HG02840 (cell line): Measurements from ENCODE around the gene KRTAP4-16.
"Not testable (repeated sequence)": the region's sequence is repeated elsewhere in the genome, so short reads cannot be mapped to it uniquely, and the experiment has no call there.

Source experiments
- ATAC-seq: cut with Tn5 transposase; IDR thresholded peaks from one replicate; pipeline ENCODE4 v1.9.1; 2021; ENCODE audit warnings: mild to moderate bottlenecking, moderate library complexity, moderate number of reproducible peaks; ENCODE audit not compliant: unreplicated experiment, low FRiP score

Gene KRTAP4-16

DNA sequence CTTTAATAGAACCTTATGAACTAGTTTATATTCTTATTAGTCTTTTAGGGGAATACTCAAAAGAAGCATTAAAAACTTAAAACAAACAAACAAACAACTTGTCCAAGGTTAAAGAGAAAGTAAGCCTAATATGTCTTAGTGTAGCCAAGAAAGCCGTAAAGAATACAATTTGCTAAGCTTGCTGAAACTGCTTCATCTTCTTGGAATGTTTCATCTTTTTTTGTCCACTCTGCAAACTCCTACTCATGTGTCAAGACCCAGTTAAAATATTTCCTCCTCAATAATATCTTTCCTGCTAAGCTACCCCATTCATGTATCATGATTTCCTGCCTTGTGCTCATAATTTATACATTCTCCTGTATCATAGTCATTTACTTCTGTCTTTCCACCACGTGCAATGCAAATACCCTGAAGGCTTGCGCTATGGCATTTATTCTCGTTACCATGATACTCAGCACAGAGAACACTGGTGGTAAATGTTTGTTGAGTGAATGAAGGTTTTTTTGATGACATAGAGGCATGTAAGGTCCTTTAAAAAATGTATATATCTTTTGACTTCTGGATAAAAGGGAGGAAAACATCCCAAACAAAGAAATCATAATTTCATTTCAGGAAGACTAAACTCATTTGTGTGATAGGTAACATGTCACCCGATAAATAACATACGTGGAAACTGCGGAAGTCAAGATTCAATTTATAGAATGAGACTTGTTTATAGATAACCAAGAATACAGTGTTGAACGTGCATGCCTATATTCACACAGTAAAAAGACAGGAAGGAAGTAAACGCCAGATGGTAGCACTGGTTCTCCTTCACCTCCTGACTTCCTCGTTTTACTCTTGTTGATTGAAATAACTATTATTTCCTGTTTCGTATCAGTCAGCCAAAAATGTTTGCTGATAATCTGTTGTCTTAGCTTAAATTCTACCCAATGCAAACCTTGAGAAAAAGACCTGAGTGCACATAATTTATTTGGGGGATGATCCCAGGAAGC is 18.0 kb upstream of the KRTAP4-16 start:
- not testable (repeated sequence) for ATAC-seq

DNA sequence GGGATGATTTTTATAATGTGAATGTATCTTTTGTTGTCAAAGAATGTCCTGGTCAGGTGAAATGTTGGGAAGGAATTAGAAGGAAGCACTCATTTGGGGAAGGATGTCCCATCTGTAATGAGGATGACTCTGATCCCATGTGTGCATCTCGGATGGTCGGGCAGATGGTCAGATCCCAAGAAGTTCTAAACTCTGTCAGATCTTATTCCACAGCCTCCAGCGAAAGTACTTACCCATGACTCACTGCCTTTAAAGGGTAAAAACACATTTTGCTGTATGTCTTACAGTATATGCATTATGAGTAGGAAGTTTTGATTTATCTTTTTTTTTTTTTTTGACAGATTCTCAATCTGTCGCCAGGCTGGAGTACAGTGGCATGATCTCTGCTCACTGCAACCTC is 16.7 kb upstream of the KRTAP4-16 start:
- ATAC-seq, result no peak

DNA sequence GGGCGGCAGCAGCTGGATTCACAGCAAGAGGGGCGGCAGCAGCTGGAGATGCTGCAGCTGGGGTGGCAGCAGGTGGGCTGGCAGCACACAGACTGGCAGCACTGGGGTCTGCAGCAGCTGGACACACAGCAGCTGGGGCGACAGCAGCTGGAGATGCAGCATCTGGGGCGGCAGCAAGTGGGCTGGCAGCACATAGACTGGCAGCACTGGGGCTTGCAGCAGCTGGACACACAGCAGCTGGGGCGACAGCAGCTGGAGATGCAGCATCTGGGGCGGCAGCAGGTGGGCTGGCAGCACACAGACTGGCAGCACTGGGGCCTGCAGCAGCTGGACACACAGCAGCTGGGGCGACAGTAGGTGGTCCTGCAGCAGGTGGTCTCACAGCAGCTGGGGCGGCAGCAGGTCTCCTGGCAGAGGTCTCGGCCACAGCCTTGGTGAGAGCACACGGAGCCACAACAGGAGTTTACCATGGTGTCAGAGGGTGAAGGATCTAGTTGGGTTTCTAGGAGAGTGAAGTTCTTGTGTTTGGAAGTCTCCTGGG is 15.9 kb upstream of the KRTAP4-16 start, which contains the start of gene KRTAP4-11:
Gene KRTAP4-11 (minus strand): TSS at position 528 of the 541 bp plus-strand sequence. CDS start 58 bp downstream, at position 470.
- not testable (repeated sequence) for ATAC-seq

DNA sequence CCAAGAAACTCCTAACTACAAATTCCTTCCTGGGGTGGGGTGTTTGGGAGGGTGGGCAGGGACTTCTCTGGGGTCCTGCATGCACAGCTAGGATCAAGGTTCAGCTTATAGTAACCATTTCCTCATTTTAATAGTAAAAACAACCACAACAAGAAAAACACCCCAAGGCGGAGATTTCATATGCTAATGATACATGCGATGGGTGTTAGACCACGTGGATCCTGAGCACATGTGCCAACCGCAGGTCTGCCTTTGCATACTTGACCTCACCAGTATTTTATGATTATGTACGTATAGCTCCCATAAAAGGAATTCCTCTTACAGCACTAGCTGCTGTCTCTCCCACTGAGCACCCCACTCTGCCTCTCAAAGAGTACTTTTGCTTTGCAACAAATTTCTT is 14.3 kb upstream of the KRTAP4-16 start:
- ATAC-seq, result no peak

DNA sequence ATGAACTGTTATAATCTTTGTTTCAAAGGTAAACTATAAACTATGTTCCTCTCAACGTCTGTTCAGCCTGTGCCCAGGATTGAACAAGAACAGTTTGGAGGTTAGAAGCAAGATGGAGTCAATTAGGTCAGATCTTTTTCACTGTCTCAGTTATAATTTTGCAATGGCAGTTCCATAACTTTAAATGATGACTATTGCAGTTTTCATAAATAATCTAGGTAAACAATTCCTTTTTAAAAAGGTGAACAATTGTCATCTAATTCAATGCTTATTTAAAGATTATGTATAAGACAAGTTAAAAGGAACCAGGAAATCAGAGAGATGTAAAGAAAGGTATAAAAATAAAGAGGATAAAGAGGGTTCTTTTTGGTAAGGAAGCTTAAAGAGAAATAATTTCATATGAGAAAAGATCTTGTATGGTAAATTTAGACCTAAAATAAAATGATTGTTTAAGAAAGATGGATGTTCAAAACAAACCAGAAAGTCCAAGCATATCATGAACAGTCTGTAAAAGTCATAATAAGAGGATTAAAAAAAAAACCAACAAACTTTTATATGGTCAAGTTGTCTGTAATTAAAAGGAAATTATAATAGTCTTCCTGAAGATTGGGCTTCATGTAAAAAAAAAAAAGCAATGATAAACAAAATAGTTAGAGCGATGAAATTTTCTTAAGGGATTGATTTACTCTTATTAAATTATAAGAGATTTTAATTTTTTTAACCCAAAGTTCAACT is 9.3 kb upstream of the KRTAP4-16 start:
- ATAC-seq, result no peak

DNA sequence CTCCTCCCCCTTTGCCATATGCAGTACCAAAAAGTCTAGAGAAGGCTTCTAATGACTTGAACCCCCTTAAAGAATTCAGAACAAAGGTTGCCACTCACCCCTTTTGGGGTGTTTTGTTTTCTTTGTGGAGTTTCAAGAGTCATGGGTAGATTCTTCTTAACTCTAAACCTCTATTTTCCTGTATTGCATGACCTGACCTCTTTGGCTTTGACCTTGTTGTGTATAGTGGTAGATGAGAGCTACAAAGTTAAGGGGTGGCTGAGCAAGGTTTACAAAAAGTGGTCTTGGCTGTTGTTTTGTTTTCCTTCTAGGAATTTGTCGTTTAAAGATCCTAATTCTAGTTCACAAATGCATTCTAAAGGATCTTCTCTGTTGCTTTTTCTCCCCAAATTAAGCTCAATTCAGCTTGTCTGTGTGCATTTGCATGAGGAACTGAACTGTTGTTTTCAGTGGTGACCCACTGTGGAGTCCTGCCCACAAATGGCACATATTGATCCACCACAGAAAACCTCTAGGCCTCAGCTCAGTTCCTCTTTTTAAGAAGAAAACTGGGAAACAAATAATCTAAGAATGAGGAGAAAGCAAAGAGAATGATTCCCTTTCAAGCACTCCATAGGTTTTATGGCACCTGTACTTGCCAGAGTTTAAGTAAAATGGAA is 6.8 kb upstream of the KRTAP4-16 start:
- ATAC-seq, result not testable (repeated sequence)

DNA sequence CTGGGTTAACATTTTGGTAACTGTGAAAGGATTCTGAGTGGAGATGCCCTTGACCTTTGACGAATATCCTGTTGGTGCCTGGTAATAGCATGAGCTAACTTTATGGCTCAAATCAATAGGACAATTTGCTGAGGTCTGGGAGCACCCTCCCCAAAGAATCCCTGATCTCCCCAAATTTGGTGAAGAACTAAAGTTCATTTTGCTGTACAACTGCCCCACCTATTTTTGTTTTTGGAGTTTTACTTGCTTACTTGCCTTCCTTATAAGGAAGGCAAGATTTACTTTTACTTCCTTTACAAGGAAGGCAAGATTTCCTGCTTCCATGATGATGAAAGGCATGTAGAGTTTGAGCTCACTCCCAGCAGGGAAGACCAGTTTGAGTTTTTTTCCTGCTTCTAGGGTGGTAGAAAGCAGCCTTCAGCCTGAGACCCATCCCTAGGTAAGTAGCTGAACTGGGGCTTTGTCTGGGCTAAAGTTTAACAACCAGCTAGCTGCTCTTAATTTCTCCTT is 6.0 kb upstream of the KRTAP4-16 start:
- ATAC-seq, result no peak

DNA sequence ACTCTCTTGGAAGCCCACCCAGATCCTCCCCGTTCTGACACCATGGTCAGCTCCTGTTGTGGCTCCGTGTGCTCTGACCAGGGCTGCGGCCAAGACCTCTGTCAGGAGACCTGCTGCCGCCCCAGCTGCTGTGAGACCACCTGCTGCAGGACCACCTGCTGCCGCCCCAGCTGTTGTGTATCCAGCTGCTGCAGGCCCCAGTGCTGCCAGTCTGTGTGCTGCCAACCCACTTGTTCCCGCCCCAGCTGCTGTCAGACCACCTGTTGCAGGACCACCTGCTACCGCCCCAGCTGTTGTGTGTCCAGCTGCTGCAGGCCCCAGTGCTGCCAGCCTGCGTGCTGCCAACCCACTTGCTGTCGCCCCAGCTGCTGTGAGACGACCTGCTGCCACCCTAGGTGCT is 3.3 kb upstream of the KRTAP4-16 start, which contains the start of gene KRTAP4-9:
Gene KRTAP4-9 (plus strand): TSS at position 43 of the 400 bp plus-strand sequence. CDS start 0 bp downstream, at position 43.
- ATAC-seq, result not testable (repeated sequence)

DNA sequence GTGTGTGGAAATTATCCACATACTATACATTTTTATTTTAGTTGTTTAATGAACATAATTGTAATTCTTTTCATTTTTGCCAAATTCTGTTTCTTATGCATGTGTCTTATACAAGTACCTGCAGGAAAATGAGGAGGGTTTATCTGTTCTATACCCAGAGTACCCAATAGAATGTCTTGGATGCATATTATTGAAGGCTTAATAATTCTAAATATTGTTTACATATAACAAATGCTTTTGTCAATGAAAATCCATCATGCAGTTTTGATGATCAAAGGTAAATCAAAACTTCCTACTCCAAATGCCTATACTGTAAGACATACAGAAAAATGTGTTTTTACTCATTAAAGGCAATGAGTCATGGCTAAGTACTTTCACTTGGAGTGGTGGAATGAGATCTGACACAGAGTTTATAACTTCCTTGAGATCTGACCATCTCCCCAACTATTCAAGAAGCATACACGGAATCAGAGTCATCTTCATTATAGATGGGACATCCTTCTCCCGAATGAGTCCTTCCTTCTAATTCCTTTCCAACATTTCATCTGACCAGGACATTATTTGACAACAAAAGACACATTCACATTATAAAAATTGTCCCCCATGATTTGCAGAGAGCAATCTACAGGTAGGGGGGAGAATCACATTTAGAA is 2.5 kb upstream of the KRTAP4-16 start:
- ATAC-seq, result not testable (repeated sequence)

DNA sequence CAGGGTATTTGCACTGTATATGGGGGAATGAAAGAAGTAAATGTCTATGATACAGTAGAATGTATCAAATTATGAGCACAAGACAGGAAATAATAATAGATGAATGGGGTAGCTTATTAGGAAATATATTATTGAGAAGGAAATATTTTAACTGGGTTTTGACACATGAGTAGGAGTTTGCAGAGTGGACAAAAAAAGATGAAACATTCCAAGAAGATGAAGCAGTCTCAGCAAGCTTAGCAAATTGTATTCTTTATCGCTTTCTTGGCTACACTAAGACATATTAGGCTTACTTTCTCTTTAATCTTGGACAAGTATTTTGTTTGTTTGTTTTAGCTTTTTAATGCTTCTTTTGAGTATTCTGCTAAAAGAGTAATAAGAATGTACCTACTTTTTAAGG is 1.9 kb upstream of the KRTAP4-16 start:
- ATAC-seq, result no peak

DNA sequence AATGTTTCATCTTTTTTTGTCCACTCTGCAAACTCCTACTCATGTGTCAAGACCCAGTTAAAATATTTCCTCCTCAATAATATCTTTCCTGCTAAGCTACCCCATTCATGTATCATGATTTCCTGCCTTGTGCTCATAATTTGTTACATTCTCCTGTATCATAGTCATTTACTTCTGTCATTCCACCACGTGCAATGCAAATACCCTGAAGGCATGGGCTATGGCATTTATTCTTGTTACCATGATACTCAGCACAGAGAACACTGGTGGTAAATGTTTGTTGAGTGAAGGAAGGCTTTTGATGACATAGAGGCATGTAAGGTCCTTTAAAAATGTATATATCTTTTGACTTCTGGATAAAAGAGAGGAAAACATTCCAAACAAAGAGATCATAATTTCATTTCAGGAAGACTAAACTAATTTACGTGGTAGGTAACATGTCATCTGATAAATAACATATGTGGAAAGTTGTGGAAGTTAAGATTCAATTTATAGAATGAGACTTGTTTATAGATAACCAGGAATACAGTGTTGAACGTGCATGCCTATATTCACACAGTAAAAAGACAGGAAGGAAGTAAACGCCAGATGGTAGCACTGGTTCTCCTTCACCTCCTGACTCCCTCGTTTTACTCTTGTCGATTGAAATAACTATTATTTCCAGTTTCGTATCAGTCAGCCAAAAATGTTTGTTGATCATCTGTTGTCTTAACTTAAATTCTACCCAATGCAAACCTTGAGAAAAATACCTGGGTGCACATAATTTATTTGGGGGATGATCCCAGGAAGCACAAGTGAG is 2.1 kb downstream of the KRTAP4-16 start:
- ATAC-seq, result not testable (repeated sequence)

DNA sequence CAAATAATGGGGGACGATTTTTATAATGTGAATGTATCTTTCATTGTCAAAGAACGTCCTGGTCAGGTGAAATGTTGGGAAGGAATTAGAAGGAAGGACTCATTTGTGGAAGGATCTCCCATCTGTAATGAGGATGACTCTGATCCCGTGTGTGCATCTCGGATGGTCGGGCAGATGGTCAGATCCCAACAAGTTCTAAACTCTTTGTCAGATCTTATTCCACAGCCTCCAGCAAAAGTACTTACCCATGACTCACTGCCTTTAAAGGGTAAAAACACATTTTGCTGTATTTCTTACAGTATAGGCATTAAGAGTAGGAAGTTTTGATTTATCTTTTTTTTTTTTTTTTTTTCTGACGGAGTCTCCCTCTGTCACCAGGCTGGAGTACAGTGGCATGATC is 3.5 kb downstream of the KRTAP4-16 start:
- no peak for ATAC-seq

DNA sequence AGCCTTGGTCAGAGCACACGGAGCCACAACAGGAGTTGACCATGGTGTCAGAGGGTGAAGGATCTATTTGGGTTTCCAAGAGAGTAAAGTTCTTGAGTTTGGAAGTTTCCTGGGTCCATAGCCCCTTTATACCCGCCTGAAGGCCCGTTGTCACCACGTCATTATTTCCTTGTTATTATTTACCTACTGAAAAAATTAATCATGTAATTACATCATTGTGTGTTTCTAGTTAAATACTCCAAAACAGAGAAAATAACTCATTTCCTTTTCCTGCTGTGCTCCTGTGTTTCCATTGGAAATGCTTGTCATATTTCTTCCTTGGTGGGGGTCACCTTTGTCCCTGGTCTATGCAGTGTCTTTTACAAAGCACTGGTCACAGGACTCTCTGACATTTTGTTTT is 4.0 kb downstream of the KRTAP4-16 start, which contains the start of gene KRTAP4-8:
Gene KRTAP4-8 (minus strand): TSS at position 101 of the 400 bp plus-strand sequence. CDS start 58 bp downstream, at position 43.
- no peak for ATAC-seq

DNA sequence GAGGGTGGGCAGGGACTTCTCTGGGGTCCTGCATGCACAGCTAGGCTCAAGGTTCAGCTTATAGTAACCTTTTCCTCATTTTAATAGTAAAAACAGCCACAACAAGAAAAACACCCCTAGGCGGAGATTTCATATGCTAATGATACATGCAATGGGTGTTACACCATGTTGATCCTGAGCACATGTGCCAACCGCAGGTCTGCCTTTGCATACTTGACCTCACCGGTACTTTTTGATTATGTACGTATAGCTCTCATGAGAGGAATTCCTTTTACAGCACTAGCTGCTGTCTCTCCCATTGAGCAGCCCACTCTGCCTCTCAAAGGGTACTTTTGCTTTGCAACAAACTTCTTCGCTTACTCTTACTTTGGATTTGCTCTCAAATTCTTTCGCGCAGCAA is 6.0 kb downstream of the KRTAP4-16 start:
- ATAC-seq, result no peak

DNA sequence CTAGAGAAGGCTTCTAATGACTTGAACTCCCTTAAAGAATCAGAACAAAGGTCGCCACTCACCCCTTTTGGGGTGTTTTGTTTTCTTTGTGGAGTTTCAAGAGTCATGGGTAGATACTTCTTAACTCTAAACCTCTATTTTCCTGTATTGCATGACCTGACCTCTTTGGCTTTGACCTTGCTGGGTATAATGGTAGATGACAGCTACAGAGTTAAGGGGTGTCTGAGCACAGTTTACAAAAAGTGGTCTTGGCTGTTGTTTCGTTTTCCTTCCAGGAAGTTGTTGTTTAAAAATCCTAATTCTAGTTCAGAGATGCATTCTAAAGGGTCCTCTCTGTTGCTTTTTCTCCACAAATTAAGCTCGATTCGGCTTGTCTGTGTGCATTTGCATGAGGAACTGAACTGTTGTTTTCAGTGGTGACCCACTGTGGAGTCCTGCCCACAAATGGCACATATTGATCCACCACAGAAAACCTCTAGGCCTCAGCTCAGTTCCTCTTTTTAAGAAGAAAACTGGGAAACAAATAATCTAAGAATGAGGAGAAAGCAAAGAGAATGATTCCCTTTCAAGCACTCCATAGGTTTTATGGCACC is 13.2 kb downstream of the KRTAP4-16 start:
- not testable (repeated sequence) for ATAC-seq

DNA sequence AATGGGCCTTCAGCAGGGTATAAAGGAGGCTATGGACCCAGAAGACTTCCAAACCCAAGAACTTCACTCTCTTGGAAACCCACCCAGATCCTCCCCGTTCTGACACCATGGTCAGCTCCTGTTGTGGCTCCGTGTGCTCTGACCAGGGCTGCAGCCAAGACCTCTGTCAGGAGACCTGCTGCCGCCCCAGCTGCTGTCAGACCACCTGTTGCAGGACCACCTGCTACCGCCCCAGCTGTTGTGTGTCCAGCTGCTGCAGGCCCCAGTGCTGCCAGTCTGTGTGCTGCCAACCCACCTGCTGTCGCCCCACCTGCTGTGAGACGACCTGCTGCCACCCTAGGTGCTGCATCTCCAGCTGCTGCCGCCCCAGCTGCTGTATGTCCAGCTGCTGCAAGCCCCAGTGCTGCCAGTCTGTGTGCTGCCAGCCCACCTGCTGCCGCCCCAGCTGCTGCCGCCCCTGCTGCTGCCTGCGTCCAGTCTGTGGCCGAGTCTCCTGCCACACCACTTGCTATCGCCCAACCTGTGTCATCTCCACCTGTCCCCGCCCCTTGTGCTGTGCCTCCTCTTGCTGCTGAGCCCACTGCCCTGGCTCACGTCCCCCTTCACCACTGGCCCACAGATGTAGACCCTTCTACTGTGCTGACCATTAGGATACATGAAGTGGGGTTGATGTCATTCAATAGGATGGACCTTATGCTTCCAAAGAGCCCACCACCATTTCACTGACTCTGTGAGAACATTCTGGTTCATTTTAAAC is 17.7 kb downstream of the KRTAP4-16 start, which contains the start of gene KRTAP4-7:
Gene KRTAP4-7 (plus strand): TSS at position 51 of the 757 bp plus-strand sequence. CDS start 57 bp downstream, at position 108.
- ATAC-seq, result not testable (repeated sequence)

DNA sequence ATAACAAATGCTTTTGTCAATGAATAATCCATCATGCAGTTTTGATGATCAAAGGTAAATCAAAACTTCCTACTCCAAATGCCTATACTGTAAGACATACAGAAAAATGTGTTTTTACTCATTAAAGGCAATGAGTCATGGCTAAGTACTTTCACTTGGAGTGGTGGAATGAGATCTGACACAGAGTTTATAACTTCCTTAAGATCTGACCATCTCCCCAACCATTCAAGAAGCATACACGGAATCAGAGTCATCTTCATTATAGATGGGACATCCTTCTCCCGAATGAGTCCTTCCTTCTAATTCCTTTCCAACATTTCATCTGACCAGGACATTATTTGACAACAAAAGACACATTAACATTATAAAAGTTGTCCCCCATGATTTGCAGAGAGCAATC is 18.6 kb downstream of the KRTAP4-16 start:
- ATAC-seq, result not testable (repeated sequence)
